ENCODE results near the gene BSPRY. TPM values are rescaled to one million over a fixed set of nuclear protein-coding genes. Genes with fewer than 3 reads are reported as not detected.

BSPRY gene
- total RNA-seq, 1 experiment from 2014 or later, result 22.6 TPM

- no peak overlapping the region for H2AFZ ChIP-seq (ENCODE audit: low read length)
- TF ChIP-seq EZH2 (IDR thresholded peaks at IDR 0.05; ENCODE audit: low read length, unreplicated experiment) (no peak), EZH2phosphoT487 (IDR thresholded peaks at IDR 0.05; ENCODE audit: borderline replicate concordance, low read length) (no peak)
- TF ChIP-seq, protein P1, sequence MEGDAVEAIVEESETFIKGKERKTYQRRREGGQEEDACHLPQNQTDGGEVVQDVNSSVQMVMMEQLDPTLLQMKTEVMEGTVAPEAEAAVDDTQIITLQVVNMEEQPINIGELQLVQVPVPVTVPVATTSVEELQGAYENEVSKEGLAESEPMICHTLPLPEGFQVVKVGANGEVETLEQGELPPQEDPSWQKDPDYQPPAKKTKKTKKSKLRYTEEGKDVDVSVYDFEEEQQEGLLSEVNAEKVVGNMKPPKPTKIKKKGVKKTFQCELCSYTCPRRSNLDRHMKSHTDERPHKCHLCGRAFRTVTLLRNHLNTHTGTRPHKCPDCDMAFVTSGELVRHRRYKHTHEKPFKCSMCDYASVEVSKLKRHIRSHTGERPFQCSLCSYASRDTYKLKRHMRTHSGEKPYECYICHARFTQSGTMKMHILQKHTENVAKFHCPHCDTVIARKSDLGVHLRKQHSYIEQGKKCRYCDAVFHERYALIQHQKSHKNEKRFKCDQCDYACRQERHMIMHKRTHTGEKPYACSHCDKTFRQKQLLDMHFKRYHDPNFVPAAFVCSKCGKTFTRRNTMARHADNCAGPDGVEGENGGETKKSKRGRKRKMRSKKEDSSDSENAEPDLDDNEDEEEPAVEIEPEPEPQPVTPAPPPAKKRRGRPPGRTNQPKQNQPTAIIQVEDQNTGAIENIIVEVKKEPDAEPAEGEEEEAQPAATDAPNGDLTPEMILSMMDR (conservative IDR thresholded peaks at IDR 0.05; ENCODE audit: low read depth, low read length), result no peak
- H3K36me3 ChIP-seq (ENCODE audit: low read depth, low read length), result no peaks in the 10 kb centered on the region
- ATAC-seq, result no peak
- ChIA-PET CTCF (no interaction called here), POLR2A (ENCODE audit: unreplicated experiment) (no interaction called here)
- BruUV-seq (replicated peaks), result no TSS peak
- no peak overlapping the region for H3K9ac ChIP-seq (ENCODE audit: low read length)
- no peaks in the 10 kb centered on the region for H3K9me3 ChIP-seq (ENCODE audit: low read length)
- no peaks in the 10 kb centered on the region for H3F3A ChIP-seq (ENCODE audit: low read length, unreplicated experiment)
- intact Hi-C loops (cut with micrococcal nuclease), result no loop called here
- no peaks in the 10 kb centered on the region for H4K20me1 ChIP-seq (ENCODE audit: low read length)
- H3K79me2 ChIP-seq (ENCODE audit: low read length), result no peaks in the 10 kb centered on the region
- no peaks in the 10 kb centered on the region for H3K27me3 ChIP-seq (ENCODE audit: low read length)
- no peaks in the 10 kb centered on the region for H3K9me2 ChIP-seq (replicated peaks; ENCODE audit: low read length)
- H3K4me3 ChIP-seq (ENCODE audit: low read length), result no peak overlapping the region
- H3K27ac ChIP-seq (ENCODE audit: low read length), result no peak overlapping the region
- peaks cover 13% of the 10 kb centered on the region for H3K4me1 ChIP-seq (ENCODE audit: insufficient read depth, low read length)
- no peak for DNase-seq
- H3K4me2 ChIP-seq (ENCODE audit: low read length), result no peak overlapping the region
These were observed 11.0 kb downstream of the BSPRY start for GRCh38 chr9:113360242-113360842.

DNA sequence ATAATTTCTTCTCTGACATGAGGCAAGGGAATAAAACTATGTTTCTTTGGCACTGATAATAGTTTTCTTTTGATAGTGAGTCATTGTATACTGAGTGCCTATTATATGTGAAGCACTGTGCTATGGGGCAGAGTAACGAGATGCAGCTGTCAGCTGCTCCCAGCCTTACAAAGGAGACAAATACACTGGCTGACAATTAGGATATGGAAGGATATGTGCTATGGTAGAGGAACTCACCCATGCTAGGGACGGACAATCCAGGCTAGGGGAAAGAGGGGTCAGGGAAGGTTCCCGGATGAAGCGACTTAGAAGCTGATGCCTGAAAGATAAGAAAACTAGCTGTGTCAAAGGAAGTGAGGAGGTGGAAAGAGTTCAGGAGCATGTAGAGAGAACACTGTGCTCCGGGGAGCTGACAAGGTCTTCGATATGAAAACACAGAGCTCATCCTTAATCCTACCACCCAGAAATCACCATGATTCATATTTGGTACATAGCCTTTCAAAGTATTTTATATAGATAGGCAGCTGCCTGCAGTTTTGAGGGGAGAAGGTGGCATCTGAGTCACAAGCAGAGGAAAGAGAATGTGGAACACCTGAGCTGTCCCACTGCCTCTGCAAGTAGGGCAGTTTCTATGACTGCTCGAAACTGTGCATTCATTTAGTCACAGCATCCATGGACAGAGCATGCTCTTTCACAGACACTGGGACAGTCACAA, 12.1 kb downstream of the BSPRY start:
- Histone ChIP-seq H3K9me3 (ENCODE audit: low read length) (no peaks in the 10 kb centered on the region), H3K4me3 (ENCODE audit: low read length) (no peak overlapping the region), H4K20me1 (ENCODE audit: low read length) (no peaks in the 10 kb centered on the region), H3K4me2 (ENCODE audit: low read length) (0 out of 2 replicates have a peak overlapping the region, but pooled peaks have one; percentile 51), H2AFZ (ENCODE audit: low read length) (no peak overlapping the region), H3K27ac (ENCODE audit: low read length) (no peak overlapping the region), H3K79me2 (ENCODE audit: low read length) (no peaks in the 10 kb centered on the region), H3K27me3 (ENCODE audit: low read length) (no peaks in the 10 kb centered on the region), H3K9ac (ENCODE audit: low read length) (no peak overlapping the region), H3K9me2 (replicated peaks; ENCODE audit: low read length) (no peaks in the 10 kb centered on the region), H3K4me1 (ENCODE audit: insufficient read depth, low read length) (peaks cover 13% of the 10 kb centered on the region), H3K36me3 (ENCODE audit: low read depth, low read length) (no peaks in the 10 kb centered on the region), H3F3A (ENCODE audit: low read length, unreplicated experiment) (no peaks in the 10 kb centered on the region)
- ChIA-PET CTCF (no interaction called here), POLR2A (ENCODE audit: unreplicated experiment) (no interaction called here)
- ATAC-seq, result peak; percentile 95
- DNase-seq, result peak; percentile 37
- TF ChIP-seq EZH2phosphoT487 (IDR thresholded peaks at IDR 0.05; ENCODE audit: borderline replicate concordance, low read length) (no peak), EZH2 (IDR thresholded peaks at IDR 0.05; ENCODE audit: low read length, unreplicated experiment) (no peak)
- TF ChIP-seq, protein P1 (conservative IDR thresholded peaks at IDR 0.05; ENCODE audit: low read depth, low read length), result no peak
- intact Hi-C loops (cut with micrococcal nuclease), result no loop called here
- no TSS peak for BruUV-seq (replicated peaks)

DNA sequence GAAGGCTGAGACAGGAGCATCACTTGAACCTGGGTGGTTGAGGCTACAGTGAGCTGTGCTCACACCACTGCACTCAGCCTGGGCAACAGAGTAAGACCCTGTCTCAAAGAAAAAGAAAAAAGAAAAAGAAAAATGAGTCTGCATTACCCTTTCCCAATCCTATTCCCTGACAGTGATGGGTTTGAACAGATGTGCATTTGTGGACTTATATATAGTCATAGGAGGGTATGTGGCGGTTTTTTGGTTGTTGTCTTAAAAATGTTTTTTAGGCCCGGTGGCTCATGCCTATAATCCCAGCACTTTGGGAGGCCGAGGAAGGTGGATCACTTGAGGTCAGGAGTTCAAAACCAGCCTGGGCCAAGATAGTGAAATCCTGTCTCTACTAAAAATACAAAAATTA, 14.0 kb downstream of the BSPRY start:
- Histone ChIP-seq H4K20me1 (ENCODE audit: low read length) (no peaks in the 10 kb centered on the region), H3K4me1 (ENCODE audit: insufficient read depth, low read length) (peaks cover 13% of the 10 kb centered on the region), H3K9ac (ENCODE audit: low read length) (no peak overlapping the region), H3K27me3 (ENCODE audit: low read length) (no peaks in the 10 kb centered on the region), H3K9me2 (replicated peaks; ENCODE audit: low read length) (no peaks in the 10 kb centered on the region), H3K36me3 (ENCODE audit: low read depth, low read length) (no peaks in the 10 kb centered on the region), H3F3A (ENCODE audit: low read length, unreplicated experiment) (no peaks in the 10 kb centered on the region), H2AFZ (ENCODE audit: low read length) (no peak overlapping the region), H3K4me2 (ENCODE audit: low read length) (no peak overlapping the region), H3K4me3 (ENCODE audit: low read length) (no peak overlapping the region), H3K79me2 (ENCODE audit: low read length) (no peaks in the 10 kb centered on the region), H3K9me3 (ENCODE audit: low read length) (no peaks in the 10 kb centered on the region), H3K27ac (ENCODE audit: low read length) (no peak overlapping the region)
- POLR2A ChIA-PET (ENCODE audit: unreplicated experiment), result no interaction called here
- CTCF ChIA-PET, result no interaction called here
- ATAC-seq (no peak), DNase-seq (no peak)
- intact Hi-C loops (cut with micrococcal nuclease), result no loop called here
- TF ChIP-seq EZH2phosphoT487 (IDR thresholded peaks at IDR 0.05; ENCODE audit: borderline replicate concordance, low read length) (no peak), EZH2 (IDR thresholded peaks at IDR 0.05; ENCODE audit: low read length, unreplicated experiment) (no peak)
- TF ChIP-seq, protein P1 (conservative IDR thresholded peaks at IDR 0.05; ENCODE audit: low read depth, low read length), result no peak
- no TSS peak for BruUV-seq (replicated peaks)
